AG09319 (cell line): Measurements from ENCODE around the gene IVD.
"Not testable (repeated sequence)": the region's sequence is repeated elsewhere in the genome, so short reads cannot be mapped to it uniquely, and the experiment has no call there.

Source experiments
- DNase-seq: peaks from one replicate; pipeline ENCODE4 v3.0.0-alpha.2; 2010; ENCODE audit warnings: low read depth; ENCODE audit errors: extremely low read depth
- CTCF ChIP-seq: IDR thresholded peaks from 2 replicates; pipeline ENCODE4 v1.5.1; 2011; ENCODE audit warnings: low read depth, mild to moderate bottlenecking, inconsistent platforms, low read length, moderate library complexity

IVD gene

GRCh38 chr15:40449275-40449674 is 43.7 kb downstream of the IVD start:
- DNase-seq: no peak
- TF ChIP-seq CTCF: no peak

- no peak for TF ChIP-seq CTCF
- DNase-seq: no peak
These were observed 44.5 kb downstream of the IVD start for GRCh38 chr15:40450047-40450446.

GRCh38 chr15:40451527-40452158 is 46.0 kb downstream of the IVD start:
- no peak for DNase-seq
- TF ChIP-seq CTCF: no peak

- DNase-seq: no peak
- no peak for TF ChIP-seq CTCF
These were observed 46.9 kb downstream of the IVD start for GRCh38 chr15:40452296-40453090.

GRCh38 chr15:40453941-40454340 is 48.3 kb downstream of the IVD start:
- DNase-seq: not testable (repeated sequence)

- DNase-seq: no peak
- TF ChIP-seq CTCF: no peak
These were observed 49.4 kb downstream of the IVD start for GRCh38 chr15:40454904-40455391.

GRCh38 chr15:40456299-40456712 is 50.7 kb downstream of the IVD start:
- no peak for DNase-seq

More at GRCh38 chr15:40456299-40456712, 50.7 kb downstream of the IVD start:
- no peak for TF ChIP-seq CTCF
